ENCODE results near the gene EXD2. TPM values are rescaled to one million over a fixed set of nuclear protein-coding genes. Genes with fewer than 3 reads are reported as not detected.
A peak's percentile ranks its signal among the peaks of the same experiment; 100 is the strongest.
"Not testable (repeated sequence)": the region's sequence is repeated elsewhere in the genome, so short reads cannot be mapped to it uniquely, and the experiment has no call there.

The EXD2 gene
- total RNA-seq, 1 experiment from 2014 or later, result 21.3 TPM

DNA sequence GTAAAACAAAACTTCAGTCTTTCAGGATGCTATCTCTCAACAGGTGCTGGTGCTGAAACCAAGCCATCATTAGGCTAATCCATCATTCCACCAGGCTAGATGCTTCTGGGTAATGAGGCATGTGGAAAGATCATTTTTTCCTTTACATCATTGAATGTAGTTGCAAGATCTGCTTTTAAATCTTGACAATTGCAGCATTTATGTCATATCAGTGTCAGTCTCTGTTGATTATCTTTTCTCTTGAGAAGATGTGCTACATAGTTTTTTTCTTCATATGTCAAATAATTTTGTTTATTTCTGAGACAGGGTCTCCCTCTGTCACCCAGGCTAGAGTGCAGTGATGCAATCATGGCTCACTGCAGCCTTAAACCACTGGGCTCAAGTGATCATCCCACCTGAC is 16.2 kb upstream of the EXD2 start:
- Histone ChIP-seq H4K20me1 (ENCODE audit: insufficient read depth, low read depth, low read length) (no peaks in the 10 kb centered on the region), H3K27me3 (ENCODE audit: low read length) (no peaks in the 10 kb centered on the region), H3K4me2 (ENCODE audit: low read depth, low read length, poor library complexity, severe bottlenecking) (no peak overlapping the region), H3K9me2 (replicated peaks; ENCODE audit: insufficient read depth, low read length) (no peaks in the 10 kb centered on the region), H3K4me3 (ENCODE audit: low read length) (no peak overlapping the region), H3K36me3 (ENCODE audit: insufficient read depth, low read length) (no peaks in the 10 kb centered on the region), H3K27ac (ENCODE audit: low read length) (no peak overlapping the region), H3K79me2 (ENCODE audit: low read length) (no peaks in the 10 kb centered on the region), H3K9ac (ENCODE audit: low read length) (no peak overlapping the region), H3K9me3 (ENCODE audit: low read length) (no peaks in the 10 kb centered on the region), H2AFZ (ENCODE audit: low read length) (no peak overlapping the region), H3K4me1 (ENCODE audit: low read length) (no peaks in the 10 kb centered on the region; the same call in 1 of the 2 replicates)
- no peak for DNase-seq

DNA sequence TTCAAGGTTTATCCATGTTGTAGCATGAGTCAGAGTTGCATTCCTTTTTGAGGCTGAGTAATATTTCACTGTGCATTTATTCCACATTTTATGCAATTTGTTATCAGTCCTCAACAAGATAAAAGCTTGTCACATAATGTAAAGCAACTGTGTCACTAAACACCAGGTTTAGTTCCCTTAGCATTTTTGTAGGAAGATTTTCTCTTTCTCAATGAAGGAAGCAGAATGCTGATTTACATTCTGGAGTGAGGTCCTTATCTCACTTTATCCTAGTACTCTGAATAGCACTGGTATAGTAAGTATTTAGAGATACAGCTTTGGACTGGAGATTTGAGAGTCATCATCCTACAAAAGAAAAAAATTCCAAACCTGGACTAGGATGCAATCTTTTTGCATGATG is 9.8 kb upstream of the EXD2 start:
- no peak overlapping the region for H2AFZ ChIP-seq (ENCODE audit: low read length)
- H3K4me1 ChIP-seq (ENCODE audit: low read length), result no peaks in the 10 kb centered on the region

DNA sequence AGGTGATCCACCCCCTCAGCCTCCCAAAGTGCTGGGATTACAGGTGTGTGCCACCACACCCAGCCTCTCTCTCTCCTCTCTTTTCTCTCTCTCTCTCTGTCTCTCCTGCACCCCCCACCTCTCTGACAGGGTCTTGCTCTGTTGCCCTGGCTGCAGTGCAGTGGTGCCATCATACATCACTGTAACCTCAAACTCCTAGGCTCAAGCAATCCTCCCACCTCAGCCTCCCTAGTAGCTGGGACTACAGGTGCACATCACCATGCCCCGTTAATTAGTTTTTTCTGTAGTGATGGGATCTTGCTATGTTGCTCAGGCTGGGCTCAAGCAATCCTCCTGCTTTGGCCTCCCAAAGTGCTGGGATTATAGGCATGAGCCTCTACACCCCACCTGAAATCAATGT is 8.7 kb upstream of the EXD2 start:
- H3K9me2 ChIP-seq (replicated peaks; ENCODE audit: insufficient read depth, low read length); H3K27ac ChIP-seq (ENCODE audit: low read length); H3K4me3 ChIP-seq (ENCODE audit: low read length); H3K79me2 ChIP-seq (ENCODE audit: low read length); H3K36me3 ChIP-seq (ENCODE audit: insufficient read depth, low read length); DNase-seq; H3K9ac ChIP-seq (ENCODE audit: low read length); H3K27me3 ChIP-seq (ENCODE audit: low read length); H2AFZ ChIP-seq (ENCODE audit: low read length); H3K4me2 ChIP-seq (ENCODE audit: low read depth, low read length, poor library complexity, severe bottlenecking); H3K9me3 ChIP-seq (ENCODE audit: low read length); H3K4me1 ChIP-seq (ENCODE audit: low read length); H4K20me1 ChIP-seq (ENCODE audit: insufficient read depth, low read depth, low read length): not testable (repeated sequence)

More for the DNA sequence above, 9.8 kb upstream of the EXD2 start:
- Histone ChIP-seq H3K79me2 (ENCODE audit: low read length) (no peaks in the 10 kb centered on the region), H3K27me3 (ENCODE audit: low read length) (no peaks in the 10 kb centered on the region), H3K9me3 (ENCODE audit: low read length) (no peaks in the 10 kb centered on the region), H4K20me1 (ENCODE audit: insufficient read depth, low read depth, low read length) (no peaks in the 10 kb centered on the region), H3K9ac (ENCODE audit: low read length) (no peak overlapping the region), H3K9me2 (replicated peaks; ENCODE audit: insufficient read depth, low read length) (no peaks in the 10 kb centered on the region), H3K4me2 (ENCODE audit: low read depth, low read length, poor library complexity, severe bottlenecking) (no peak overlapping the region), H3K4me3 (ENCODE audit: low read length) (no peak overlapping the region), H3K27ac (ENCODE audit: low read length) (no peak overlapping the region), H3K36me3 (ENCODE audit: insufficient read depth, low read length) (no peaks in the 10 kb centered on the region)
- DNase-seq, result no peak

DNA sequence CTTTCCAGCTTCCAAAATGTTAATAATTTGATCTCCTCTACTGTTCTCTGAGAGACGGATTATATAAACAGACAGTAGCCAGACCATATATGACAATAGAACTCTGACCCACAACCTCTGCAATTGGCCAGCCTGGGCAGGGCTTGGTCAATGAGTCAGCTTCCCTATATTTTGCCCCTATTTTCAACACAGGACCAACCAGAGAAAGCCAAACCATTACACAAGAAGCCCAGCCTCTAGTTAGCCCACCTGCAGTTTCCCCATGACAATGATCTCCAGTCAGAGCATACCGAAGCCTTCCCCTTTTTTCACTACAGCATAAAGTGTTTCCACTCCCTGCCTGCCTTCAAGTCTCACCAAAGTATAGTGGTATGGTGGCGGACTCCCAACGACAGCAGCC is 7.6 kb upstream of the EXD2 start:
- H2AFZ ChIP-seq (ENCODE audit: low read length), result no peak overlapping the region
- no peaks in the 10 kb centered on the region for H3K27me3 ChIP-seq (ENCODE audit: low read length)
- no peak overlapping the region for H3K4me3 ChIP-seq (ENCODE audit: low read length)
- H3K27ac ChIP-seq (ENCODE audit: low read length), result no peak overlapping the region
- DNase-seq, result no peak
- H4K20me1 ChIP-seq (ENCODE audit: insufficient read depth, low read depth, low read length), result no peaks in the 10 kb centered on the region
- no peaks in the 10 kb centered on the region for H3K9me2 ChIP-seq (replicated peaks; ENCODE audit: insufficient read depth, low read length)
- no peak overlapping the region for H3K4me2 ChIP-seq (ENCODE audit: low read depth, low read length, poor library complexity, severe bottlenecking)
- H3K4me1 ChIP-seq (ENCODE audit: low read length), result no peaks in the 10 kb centered on the region
- H3K9me3 ChIP-seq (ENCODE audit: low read length), result no peaks in the 10 kb centered on the region
- H3K36me3 ChIP-seq (ENCODE audit: insufficient read depth, low read length), result no peaks in the 10 kb centered on the region
- no peaks in the 10 kb centered on the region for H3K79me2 ChIP-seq (ENCODE audit: low read length)
- no peak overlapping the region for H3K9ac ChIP-seq (ENCODE audit: low read length)

DNA sequence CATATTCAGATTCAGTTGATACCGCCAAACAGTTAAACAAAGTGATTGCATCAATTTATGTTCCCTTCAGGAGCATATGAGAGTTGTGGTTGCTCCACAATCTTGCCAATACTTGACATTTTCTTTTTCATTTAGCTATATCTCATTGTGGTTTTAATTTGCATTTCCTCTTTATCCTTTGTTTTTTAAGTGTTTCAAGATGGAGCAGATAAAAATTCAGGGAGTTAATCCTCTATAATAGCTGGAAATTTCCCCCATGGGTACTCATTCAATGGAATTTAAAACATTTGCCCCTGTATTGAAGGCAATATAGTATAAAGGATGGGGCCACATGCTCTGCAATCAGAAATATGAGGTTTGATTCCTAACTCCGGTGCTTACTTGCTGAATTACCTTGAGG is 1.1 kb upstream of the EXD2 start:
- Histone ChIP-seq H4K20me1 (ENCODE audit: insufficient read depth, low read depth, low read length) (no peaks in the 10 kb centered on the region), H3K4me1 (ENCODE audit: low read length) (peaks cover 23% of the 10 kb centered on the region), H3K4me3 (ENCODE audit: low read length) (no peak overlapping the region), H3K79me2 (ENCODE audit: low read length) (peaks cover 14% of the 10 kb centered on the region), H3K9me3 (ENCODE audit: low read length) (no peaks in the 10 kb centered on the region), H3K27ac (ENCODE audit: low read length) (no peak overlapping the region), H3K4me2 (ENCODE audit: low read depth, low read length, poor library complexity, severe bottlenecking) (peak overlapping the region; percentile 75), H2AFZ (ENCODE audit: low read length) (0 out of 2 replicates have a peak overlapping the region, but pooled peaks have one; percentile 6), H3K36me3 (ENCODE audit: insufficient read depth, low read length) (no peaks in the 10 kb centered on the region), H3K9ac (ENCODE audit: low read length) (no peak overlapping the region), H3K9me2 (replicated peaks; ENCODE audit: insufficient read depth, low read length) (no peaks in the 10 kb centered on the region), H3K27me3 (ENCODE audit: low read length) (no peaks in the 10 kb centered on the region)
- DNase-seq, result no peak

DNA sequence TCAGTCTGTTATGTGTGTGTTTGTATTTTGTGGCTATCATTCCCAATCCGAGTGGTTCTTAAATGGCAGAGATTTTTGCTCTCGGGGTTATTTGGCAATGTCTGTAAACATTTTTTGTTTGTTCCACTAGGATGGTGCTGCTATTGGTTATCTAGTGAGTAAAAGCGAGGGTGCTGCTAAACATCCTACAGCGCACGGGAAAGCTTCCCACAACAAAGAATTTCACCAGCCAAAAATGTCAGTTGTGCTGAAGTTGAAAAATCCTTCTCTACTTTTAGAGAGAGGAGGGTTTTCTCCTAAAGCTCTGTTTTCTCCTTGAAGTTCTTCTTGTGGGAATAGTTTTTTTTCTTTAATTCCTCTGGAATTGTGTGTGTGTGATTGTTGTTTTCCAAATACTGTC is 2.4 kb downstream of the EXD2 start:
- Histone ChIP-seq H3K4me2 (ENCODE audit: low read depth, low read length, poor library complexity, severe bottlenecking) (no peak overlapping the region), H3K36me3 (ENCODE audit: insufficient read depth, low read length) (no peaks in the 10 kb centered on the region), H4K20me1 (ENCODE audit: insufficient read depth, low read depth, low read length) (no peaks in the 10 kb centered on the region), H3K9me2 (replicated peaks; ENCODE audit: insufficient read depth, low read length) (no peaks in the 10 kb centered on the region), H3K4me3 (ENCODE audit: low read length) (no peak overlapping the region), H3K79me2 (ENCODE audit: low read length) (peaks cover 29% of the 10 kb centered on the region), H3K27ac (ENCODE audit: low read length) (no peak overlapping the region), H2AFZ (ENCODE audit: low read length) (no peak overlapping the region), H3K4me1 (ENCODE audit: low read length) (peaks cover 27% of the 10 kb centered on the region), H3K9ac (ENCODE audit: low read length) (no peak overlapping the region), H3K27me3 (ENCODE audit: low read length) (no peaks in the 10 kb centered on the region), H3K9me3 (ENCODE audit: low read length) (no peaks in the 10 kb centered on the region)
- no peak for DNase-seq

DNA sequence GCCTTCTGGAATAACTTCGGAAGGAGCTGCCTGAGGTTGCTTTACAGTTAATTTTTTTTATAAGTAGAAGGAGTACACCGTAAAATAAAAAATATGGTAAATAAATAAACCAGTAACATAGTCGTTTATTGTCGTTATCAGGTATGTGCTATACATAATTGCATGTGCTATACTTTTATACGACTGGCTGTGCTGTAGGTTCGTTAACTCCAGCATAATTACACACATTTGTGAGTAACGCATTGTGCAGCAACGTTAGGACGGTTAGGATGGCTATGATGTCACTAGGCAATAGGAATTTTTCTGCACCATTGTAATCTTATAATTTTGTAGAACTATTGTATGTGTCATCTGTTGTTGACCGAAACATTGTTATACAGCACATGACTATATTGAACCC is 8.5 kb downstream of the EXD2 start:
- H3K9me3 ChIP-seq (ENCODE audit: low read length), result no peaks in the 10 kb centered on the region

DNA sequence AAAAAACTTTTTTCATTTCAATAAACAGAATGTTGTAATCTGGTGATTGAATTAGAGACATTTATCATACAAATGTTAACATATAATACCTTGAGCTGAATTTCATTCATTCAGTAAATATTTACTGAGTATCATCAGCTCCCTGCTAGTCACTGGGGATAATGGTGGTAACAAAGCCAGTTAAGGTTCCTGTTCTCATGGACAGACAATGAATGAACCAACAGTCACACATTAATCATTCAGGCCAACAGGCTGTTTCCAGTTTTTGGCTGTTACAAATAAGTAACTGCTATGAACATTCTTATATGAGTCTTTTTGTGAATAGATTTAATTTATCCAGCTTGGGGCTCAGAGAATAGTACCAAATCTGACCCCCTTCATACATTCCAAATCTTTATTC is 13.5 kb downstream of the EXD2 start:
- no peak overlapping the region for H3K9ac ChIP-seq (ENCODE audit: low read length)
- H3K9me2 ChIP-seq (replicated peaks; ENCODE audit: insufficient read depth, low read length), result no peaks in the 10 kb centered on the region
- peaks cover 22% of the 10 kb centered on the region for H3K4me1 ChIP-seq (ENCODE audit: low read length)
- H4K20me1 ChIP-seq (ENCODE audit: insufficient read depth, low read depth, low read length), result no peaks in the 10 kb centered on the region
- H2AFZ ChIP-seq (ENCODE audit: low read length), result no peak overlapping the region
- peaks cover 1% of the 10 kb centered on the region; the same call in 1 of the 2 replicates for H3K36me3 ChIP-seq (ENCODE audit: insufficient read depth, low read length)
- H3K79me2 ChIP-seq (ENCODE audit: low read length), result peaks cover 24% of the 10 kb centered on the region
- no peak overlapping the region for H3K4me2 ChIP-seq (ENCODE audit: low read depth, low read length, poor library complexity, severe bottlenecking)
- no peak overlapping the region for H3K4me3 ChIP-seq (ENCODE audit: low read length)
- DNase-seq, result no peak
- H3K9me3 ChIP-seq (ENCODE audit: low read length), result no peaks in the 10 kb centered on the region
- no peak overlapping the region for H3K27ac ChIP-seq (ENCODE audit: low read length)
- H3K27me3 ChIP-seq (ENCODE audit: low read length), result no peaks in the 10 kb centered on the region

More for the DNA sequence above, 8.5 kb downstream of the EXD2 start:
- Histone ChIP-seq H3K4me3 (ENCODE audit: low read length) (no peak overlapping the region), H3K9ac (ENCODE audit: low read length) (no peak overlapping the region), H3K27me3 (ENCODE audit: low read length) (no peaks in the 10 kb centered on the region), H4K20me1 (ENCODE audit: insufficient read depth, low read depth, low read length) (no peaks in the 10 kb centered on the region), H3K36me3 (ENCODE audit: insufficient read depth, low read length) (no peaks in the 10 kb centered on the region), H3K27ac (ENCODE audit: low read length) (no peak overlapping the region), H3K4me1 (ENCODE audit: low read length) (peaks cover 4% of the 10 kb centered on the region; the same call in 1 of the 2 replicates), H3K4me2 (ENCODE audit: low read depth, low read length, poor library complexity, severe bottlenecking) (no peak overlapping the region), H3K79me2 (ENCODE audit: low read length) (peaks cover 34% of the 10 kb centered on the region), H3K9me2 (replicated peaks; ENCODE audit: insufficient read depth, low read length) (no peaks in the 10 kb centered on the region), H2AFZ (ENCODE audit: low read length) (no peak overlapping the region)
- DNase-seq, result no peak
